A549 (cell line): ENCODE measurements around the gene RBPJ. TPM values are rescaled to one million over a fixed set of nuclear protein-coding genes. Genes with fewer than 3 reads are reported as not detected.

Experiments used
- ATAC-seq, 2 experiments: fragments of 200-7000 bp in 1 of 2; fragments of >200 bp in 1 of 2; cut with Nextera tagmentation in 1 of 2; cut with Tn5 transposase in 1 of 2; 3 replicates each; pipeline versions ENCODE4 v1.8.0 to v1.9.1; 2018 to 2020; ENCODE audit warnings: mild to moderate bottlenecking in 1 of 2, moderate library complexity in 1 of 2
- CTCF ChIA-PET: fragments of 300-600 bp; sonication (Branson Sonifier 250); formaldehyde crosslinking; extraction: SDS; loops from one replicate; lab custom pipeline; 2021; ENCODE audit warnings: antibody characterized with exemption, inconsistent platforms; lab: Yijun Ruan, JAX
- POLR2A ChIA-PET: fragments of 350-600 bp; formaldehyde crosslinking; extraction: SDS; loops from one replicate; lab custom pipeline; 2021; ENCODE audit warnings: antibody characterized with exemption, inconsistent platforms; lab: Yijun Ruan, JAX
- DNase-seq, 2 experiments: peaks; one replicate each; pipeline versions ENCODE4 v3.0.0 to v3.0.0-alpha.2; 2011 to 2016; ENCODE audit warnings: low read depth in 1 of 2, low spot score in 1 of 2
- FAIRE-seq: peaks from 2 replicates; lab custom pipeline; 2011; peaks lifted over from hg19 to GRCh38; lab: Jason Lieb, UNC
- H3K27ac ChIP-seq, 2 experiments: fragments of >200 bp; sonication (Bioruptor Twin); formaldehyde crosslinking; 3 replicates each; pipeline ENCODE4 v1.5.1; 2016 to 2017
- H3K4me1 ChIP-seq: fragments of >200 bp; sonication (Bioruptor Twin); formaldehyde crosslinking; 3 replicates; pipeline ENCODE4 v1.6.1; 2016
- H3K4me2 ChIP-seq: fragments of >200 bp; sonication (Bioruptor Twin); formaldehyde crosslinking; 3 replicates; pipeline ENCODE4 v1.6.1; 2016
- H3K4me3 ChIP-seq: fragments of >200 bp; sonication (Bioruptor Twin); formaldehyde crosslinking; 3 replicates; pipeline ENCODE4 v1.5.1; 2016
- H3K9me3 ChIP-seq: fragments of >200 bp; sonication (Bioruptor Twin); formaldehyde crosslinking; 3 replicates; pipeline ENCODE4 v1.6.1; 2016
- ATOH8 ChIP-seq: fragments of 250-450 bp; sonication (Bioruptor Pico); IDR thresholded peaks from 2 replicates; pipeline ENCODE4 v1.5.0; 2020; ENCODE audit warnings: low read depth, mild to moderate bottlenecking, moderate library complexity
- BCL3 ChIP-seq: fragments of >200 bp; sonication (Bioruptor Twin); formaldehyde crosslinking; IDR thresholded peaks from 3 replicates; pipeline ENCODE4 v1.6.1; 2016
- CHD2 ChIP-seq: fragments of 150-350 bp; IDR thresholded peaks from 2 replicates; pipeline ENCODE4 v1.6.1; 2014; ENCODE audit warnings: low read length; ENCODE audit not compliant: partially characterized antibody
- ELK1 ChIP-seq: fragments of 150-350 bp; IDR thresholded peaks from 2 replicates; pipeline ENCODE4 v1.6.1; 2014; ENCODE audit warnings: low read depth, mild to moderate bottlenecking, low read length
- EP300 ChIP-seq, 2 experiments: fragments of >200 bp; sonication (Bioruptor Twin); formaldehyde crosslinking; IDR thresholded peaks; 2 replicates in 1 of 2; 3 replicates in 1 of 2; pipeline ENCODE4 v1.6.1; 2016 to 2017
- FOSB ChIP-seq: fragments of 250-450 bp; sonication (Bioruptor Pico); IDR thresholded peaks from 2 replicates; pipeline ENCODE4 v1.5.0; 2020; ENCODE audit warnings: mild to moderate bottlenecking, moderate library complexity
- GATA3 ChIP-seq: IDR thresholded peaks from 2 replicates; pipeline ENCODE4 v1.6.1; 2012; ENCODE audit warnings: borderline replicate concordance
- HDAC2 ChIP-seq: fragments of 200-600 bp; sonication (generic); IDR thresholded peaks from 2 replicates; pipeline ENCODE4 v1.6.1; 2016
- HES2 ChIP-seq: fragments of >200 bp; sonication (Bioruptor Twin); formaldehyde crosslinking; IDR thresholded peaks from 2 replicates; pipeline ENCODE4 v1.6.1; 2016
- HEYL ChIP-seq: fragments of 250-450 bp; sonication (Bioruptor Pico); IDR thresholded peaks from 2 replicates; pipeline ENCODE4 v1.8.0; 2021; ENCODE audit warnings: mild to moderate bottlenecking, moderate library complexity
- HMGXB4 ChIP-seq: fragments of 250-450 bp; sonication (Bioruptor Pico); IDR thresholded peaks from 2 replicates; pipeline ENCODE4 v1.5.0; 2021; ENCODE audit warnings: mild to moderate bottlenecking, moderate library complexity, borderline replicate concordance
- HOXB5 ChIP-seq: fragments of 250-450 bp; sonication (Bioruptor Pico); IDR thresholded peaks from 2 replicates; pipeline ENCODE4 v1.5.0; 2020; ENCODE audit warnings: mild to moderate bottlenecking, moderate library complexity
- JUN ChIP-seq, 2 experiments: fragments of >200 bp; sonication (Bioruptor Twin); formaldehyde crosslinking; IDR thresholded peaks; 2 replicates in 1 of 2; 3 replicates in 1 of 2; pipeline ENCODE4 v1.6.1; 2016 to 2017
- JUNB ChIP-seq: fragments of >200 bp; sonication (Bioruptor Twin); formaldehyde crosslinking; IDR thresholded peaks from 2 replicates; pipeline ENCODE4 v1.6.1; 2016
- KDM1A ChIP-seq: fragments of 200-600 bp; sonication (generic); IDR thresholded peaks from 2 replicates; pipeline ENCODE4 v1.6.1; 2016; ENCODE audit warnings: low read depth, mild to moderate bottlenecking
- MAZ ChIP-seq: fragments of 150-350 bp; IDR thresholded peaks from 2 replicates; pipeline ENCODE4 v1.6.1; 2014; ENCODE audit warnings: antibody characterized with exemption, low read depth, low read length, borderline replicate concordance
- REST ChIP-seq: fragments of 200-600 bp; sonication (generic); IDR thresholded peaks from 2 replicates; pipeline ENCODE4 v1.6.1; 2016; ENCODE audit warnings: antibody characterized with exemption, mild to moderate bottlenecking, moderate library complexity
- TFCP2L1 ChIP-seq: fragments of 250-450 bp; sonication (Bioruptor Pico); IDR thresholded peaks from 2 replicates; pipeline ENCODE4 v1.5.0; 2021; ENCODE audit warnings: mild to moderate bottlenecking
- USF2 ChIP-seq: fragments of 450-650 bp; IDR thresholded peaks from 2 replicates; pipeline ENCODE4 v1.6.1; 2014; ENCODE audit warnings: antibody characterized with exemption
- ZFP36 ChIP-seq: fragments of 450-650 bp; IDR thresholded peaks from 2 replicates; pipeline ENCODE4 v1.6.1; 2014; ENCODE audit warnings: borderline replicate concordance; ENCODE audit not compliant: partially characterized antibody
- ZNF302 ChIP-seq: fragments of 250-450 bp; sonication (Bioruptor Pico); IDR thresholded peaks from 2 replicates; pipeline ENCODE4 v1.9.0; 2021; ENCODE audit warnings: inconsistent platforms, mild to moderate bottlenecking, moderate library complexity
- WGBS: methylation state at CpG from one replicate; pipeline ENCODE4 v1.1.6; 2017; ENCODE audit errors: missing lambda C conversion rate; 5-methylcytosine and 5-hydroxymethylcytosine counted together
- polyA plus RNA-seq, 4 experiments: library from polyadenylated mRNA; depleted of rRNA in 3 of 4; stranded (reverse); fragments of >200 nt; fragmentation: RNase III in 1 of 4; extraction: RNeasy Plus Mini Kit Qiagen cat#74134 plus additional on column Dnase treatment in 1 of 4; gene quantifications; 2 replicates in 3 of 4; 3 replicates in 1 of 4; pipeline ENCODE4 v1.2.3, GENCODE V29; 2011 to 2017

RBPJ gene
- polyA plus RNA-seq, 2 of the 4 experiments (the other 2 are of a cell fraction) = 16.5 to 37.1 TPM

GRCh38 chr4:26441771-26442170 lies 121.0 kb downstream of the RBPJ start:
- no peak for ATAC-seq
- no peak for DNase-seq
- FAIRE-seq = no peak
- Histone ChIP-seq H3K27ac (no peak overlapping the region), H3K4me3 (no peak overlapping the region), H3K4me2 (no peak overlapping the region), H3K4me1 (no peaks in the 10 kb centered on the region), H3K9me3 (no peaks in the 10 kb centered on the region; the same call in 2 of the 3 replicates)
- no peak for TF ChIP-seq GATA3
- no peak for TF ChIP-seq JUN (IDR thresholded peaks at IDR 0.05)
- no peak for TF ChIP-seq EP300 (IDR thresholded peaks at IDR 0.05)
- TF ChIP-seq HES2 = no peak
- TF ChIP-seq HMGXB4 (CRISPR knock-in tag) = no peak
- no peak for TF ChIP-seq HOXB5 (CRISPR knock-in tag)
- no peak for TF ChIP-seq HDAC2
- TF ChIP-seq FOSB (CRISPR knock-in tag) = no peak
- TF ChIP-seq ZNF302 (CRISPR knock-in tag) = no peak
- no peak for TF ChIP-seq HEYL
- TF ChIP-seq ELK1 = no peak
- TF ChIP-seq CHD2 = no peak
- no peak for TF ChIP-seq KDM1A
- TF ChIP-seq MAZ = no peak
- no peak for TF ChIP-seq TFCP2L1 (CRISPR knock-in tag)
- ChIA-PET CTCF (no interaction called here), POLR2A (no interaction called here)
- WGBS = 96% methylated on average over 5 of the region's 5 CpGs

GRCh38 chr4:26447378-26447777 lies 126.6 kb downstream of the RBPJ start:
- Histone ChIP-seq H3K4me3 (no peak overlapping the region), H3K4me1 (no peaks in the 10 kb centered on the region), H3K27ac (no peak overlapping the region), H3K9me3 (no peaks in the 10 kb centered on the region; the same call in 2 of the 3 replicates), H3K4me2 (no peak overlapping the region)
- DNase-seq (no peak), FAIRE-seq (no peak), ATAC-seq (no peak)
- WGBS = 75% methylated on average over 6 of the region's 8 CpGs
- TF ChIP-seq ATOH8 (CRISPR knock-in tag) (no peak), REST (no peak), ZFP36 (no peak), BCL3 (no peak), JUNB (no peak), MAZ (no peak), KDM1A (no peak), USF2 (no peak), ELK1 (no peak)
- POLR2A ChIA-PET = no interaction called here
- CTCF ChIA-PET = no interaction called here
